ENCODE measurements around the gene BRK1. TPM values are rescaled to one million over a fixed set of nuclear protein-coding genes. Genes with fewer than 3 reads are reported as not detected.
A peak's percentile ranks its signal among the peaks of the same experiment; 100 is the strongest.
"Not testable (repeated sequence)": the region's sequence is repeated elsewhere in the genome, so short reads cannot be mapped to it uniquely, and the experiment has no call there.

Gene BRK1
- total RNA-seq, 6 experiments from 2014 or later: 161 to 176 (median 173) TPM

DNA sequence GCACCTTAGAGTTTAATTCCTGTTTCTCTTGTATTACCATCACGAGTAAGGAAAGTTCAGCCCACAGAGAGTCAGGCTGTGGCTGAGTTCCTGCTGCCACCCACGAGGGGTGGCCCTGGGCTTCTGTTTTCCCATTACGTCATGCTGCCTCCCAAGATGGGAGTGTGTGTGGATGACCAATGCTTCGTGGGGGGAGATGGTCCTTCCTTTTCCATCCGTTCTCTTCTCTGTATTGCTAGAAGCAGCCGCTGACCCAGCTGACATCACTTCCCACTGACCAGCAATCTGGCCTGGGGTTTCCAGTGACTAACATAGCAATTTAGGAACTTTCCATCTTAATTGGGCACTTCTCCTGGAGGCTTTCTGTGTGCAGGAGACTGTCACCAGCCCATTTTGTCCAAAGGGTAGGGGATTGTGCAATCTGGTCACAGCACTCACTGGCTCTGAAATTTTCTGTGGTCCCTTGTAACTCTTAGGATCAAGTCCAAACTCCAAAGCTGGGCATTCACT is 58.5 kb downstream of the BRK1 start:
- H3K27me3 Mint-ChIP-seq (ENCODE audit: insufficient read depth): no peaks in the 10 kb centered on the region
- TF ChIP-seq, protein P1, sequence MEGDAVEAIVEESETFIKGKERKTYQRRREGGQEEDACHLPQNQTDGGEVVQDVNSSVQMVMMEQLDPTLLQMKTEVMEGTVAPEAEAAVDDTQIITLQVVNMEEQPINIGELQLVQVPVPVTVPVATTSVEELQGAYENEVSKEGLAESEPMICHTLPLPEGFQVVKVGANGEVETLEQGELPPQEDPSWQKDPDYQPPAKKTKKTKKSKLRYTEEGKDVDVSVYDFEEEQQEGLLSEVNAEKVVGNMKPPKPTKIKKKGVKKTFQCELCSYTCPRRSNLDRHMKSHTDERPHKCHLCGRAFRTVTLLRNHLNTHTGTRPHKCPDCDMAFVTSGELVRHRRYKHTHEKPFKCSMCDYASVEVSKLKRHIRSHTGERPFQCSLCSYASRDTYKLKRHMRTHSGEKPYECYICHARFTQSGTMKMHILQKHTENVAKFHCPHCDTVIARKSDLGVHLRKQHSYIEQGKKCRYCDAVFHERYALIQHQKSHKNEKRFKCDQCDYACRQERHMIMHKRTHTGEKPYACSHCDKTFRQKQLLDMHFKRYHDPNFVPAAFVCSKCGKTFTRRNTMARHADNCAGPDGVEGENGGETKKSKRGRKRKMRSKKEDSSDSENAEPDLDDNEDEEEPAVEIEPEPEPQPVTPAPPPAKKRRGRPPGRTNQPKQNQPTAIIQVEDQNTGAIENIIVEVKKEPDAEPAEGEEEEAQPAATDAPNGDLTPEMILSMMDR (IDR thresholded peaks at IDR 0.05): no peak
- peaks cover 13% of the 10 kb centered on the region for H3K36me3 Mint-ChIP-seq (ENCODE audit: low read depth)
- H3K4me1 Mint-ChIP-seq (ENCODE audit: low read depth): peaks cover 21% of the 10 kb centered on the region
- peak overlapping the region; percentile 77 for H3K4me3 Mint-ChIP-seq
- DNase-seq: peak; percentile 94
- peak overlapping the region; percentile 98 for H3K27ac Mint-ChIP-seq
- peaks cover 6% of the 10 kb centered on the region for H3K9me3 Mint-ChIP-seq

DNA sequence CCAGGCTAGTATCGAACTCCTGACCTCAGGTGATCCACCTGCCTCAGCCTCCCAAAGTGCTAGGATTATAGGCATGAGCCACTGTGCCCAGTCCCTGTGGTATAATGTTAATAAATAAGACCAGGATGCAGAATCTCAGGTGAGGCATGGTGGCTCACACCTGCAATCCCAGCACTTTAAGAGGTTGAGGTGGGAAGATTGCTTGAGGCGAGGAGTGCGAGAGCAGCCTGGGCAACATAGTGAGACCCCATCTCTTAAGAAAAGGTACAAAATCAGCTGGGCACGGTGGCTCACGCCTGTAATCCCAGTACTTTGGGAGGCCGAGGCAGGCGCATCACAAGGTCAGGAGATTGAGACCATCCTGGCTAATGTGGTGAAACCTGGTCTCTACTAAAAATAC is 59.9 kb downstream of the BRK1 start:
- not testable (repeated sequence) for H3K9me3 Mint-ChIP-seq; H3K4me3 Mint-ChIP-seq; H3K36me3 Mint-ChIP-seq (ENCODE audit: low read depth); H3K27ac Mint-ChIP-seq; H3K27me3 Mint-ChIP-seq (ENCODE audit: insufficient read depth); DNase-seq
- H3K4me1 Mint-ChIP-seq (ENCODE audit: low read depth): peaks cover 17% of the 10 kb centered on the region

DNA sequence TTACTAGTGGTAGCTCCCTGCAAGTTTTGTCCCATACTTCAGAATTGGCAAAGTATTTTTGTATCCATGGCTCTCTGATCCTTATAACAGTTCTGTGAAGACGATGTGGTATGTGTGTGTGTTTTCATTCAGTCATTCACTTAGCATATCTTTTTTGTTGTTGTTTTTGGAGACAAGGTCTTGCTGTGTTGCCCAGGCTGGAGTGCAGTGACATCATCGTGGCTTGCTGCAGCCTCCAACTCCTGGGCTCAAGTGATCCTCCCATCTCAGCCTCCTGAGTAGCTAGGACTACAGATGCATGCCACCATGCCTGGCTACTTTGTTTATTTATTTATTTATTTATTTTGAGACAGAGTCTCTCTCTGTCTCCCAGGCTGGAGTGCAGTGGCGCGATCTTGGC is 60.7 kb downstream of the BRK1 start:
- peaks cover 17% of the 10 kb centered on the region for H3K4me1 Mint-ChIP-seq (ENCODE audit: low read depth)
- not testable (repeated sequence) for H3K36me3 Mint-ChIP-seq (ENCODE audit: low read depth); DNase-seq; H3K27ac Mint-ChIP-seq; H3K27me3 Mint-ChIP-seq (ENCODE audit: insufficient read depth); H3K9me3 Mint-ChIP-seq; H3K4me3 Mint-ChIP-seq

Other genes starting within 250 kb of the BRK1 start
- gene CIDEC, start 235.4 kb upstream of the BRK1 start, total RNA-seq (2021; fragmentation: NEBNext Ultra II Directional; extraction: Animal tissue kit (Norgen Biotek cat#: 25700)): not detected
- 10 to 100 TPM; 23.9 to 28.7 (median 26.5) TPM for gene JAGN1, start 225.1 kb upstream of the BRK1 start, total RNA-seq (2021; fragmentation: NEBNext Ultra II Directional; extraction: Animal tissue kit (Norgen Biotek cat#: 25700))
- gene IL17RE, start 212.8 kb upstream of the BRK1 start, total RNA-seq (2021; fragmentation: NEBNext Ultra II Directional; extraction: Animal tissue kit (Norgen Biotek cat#: 25700)): under 1 TPM; 0.51 to 0.80 (median 0.65) TPM
- gene IL17RC, start 198.6 kb upstream of the BRK1 start, total RNA-seq (2021; fragmentation: NEBNext Ultra II Directional; extraction: Animal tissue kit (Norgen Biotek cat#: 25700)): 10 to 100 TPM; 26.3 to 33.6 (median 29.6) TPM
- gene CRELD1, start 181.8 kb upstream of the BRK1 start, total RNA-seq (2021; fragmentation: NEBNext Ultra II Directional; extraction: Animal tissue kit (Norgen Biotek cat#: 25700)): 10 to 100 TPM; 11.3 to 22.6 (median 12.4) TPM
- gene PRRT3, start 163.3 kb upstream of the BRK1 start, total RNA-seq (2021; fragmentation: NEBNext Ultra II Directional; extraction: Animal tissue kit (Norgen Biotek cat#: 25700)): 1 to 10 TPM; 4.3 to 9.2 (median 7.7) TPM
- 100 to 1,000 TPM in 2 of 6 experiments, 10 to 100 TPM in 4; 82.3 to 119 (median 96.5) TPM for gene EMC3, start 128.8 kb upstream of the BRK1 start, total RNA-seq (2021; fragmentation: NEBNext Ultra II Directional; extraction: Animal tissue kit (Norgen Biotek cat#: 25700))
- gene FANCD2, start 89.2 kb upstream of the BRK1 start, total RNA-seq (2021; fragmentation: NEBNext Ultra II Directional; extraction: Animal tissue kit (Norgen Biotek cat#: 25700)): 10 to 100 TPM in 5 of 6 experiments, 1 to 10 TPM in 1; 9.7 to 21.7 (median 17.5) TPM
- gene FANCD2OS, start 7.4 kb upstream of the BRK1 start, total RNA-seq (2021; fragmentation: NEBNext Ultra II Directional; extraction: Animal tissue kit (Norgen Biotek cat#: 25700)): not detected
- 10 to 100 TPM; 16.1 to 21.8 (median 19.5) TPM for gene VHL, start 26.1 kb downstream of the BRK1 start, total RNA-seq (2021; fragmentation: NEBNext Ultra II Directional; extraction: Animal tissue kit (Norgen Biotek cat#: 25700))
- 1 to 10 TPM; 2.6 to 4.4 (median 3.5) TPM for gene IRAK2, start 49.2 kb downstream of the BRK1 start, total RNA-seq (2021; fragmentation: NEBNext Ultra II Directional; extraction: Animal tissue kit (Norgen Biotek cat#: 25700))
- 10 to 100 TPM; 29.6 to 33.4 (median 30.7) TPM for gene TATDN2, start 132.8 kb downstream of the BRK1 start, total RNA-seq (2021; fragmentation: NEBNext Ultra II Directional; extraction: Animal tissue kit (Norgen Biotek cat#: 25700))
- under 1 TPM in 2 of 6 experiments, not detected in 4; 0.21 to 0.41 TPM for gene GHRL, start 177.3 kb downstream of the BRK1 start, total RNA-seq (2021; fragmentation: NEBNext Ultra II Directional; extraction: Animal tissue kit (Norgen Biotek cat#: 25700))
- 100 to 1,000 TPM; 240 to 278 (median 274) TPM for gene SEC13, start 205.4 kb downstream of the BRK1 start, total RNA-seq (2021; fragmentation: NEBNext Ultra II Directional; extraction: Animal tissue kit (Norgen Biotek cat#: 25700))

Data from HFFc6 (cell line).